ENCODE results near the gene SPEG.

The SPEG gene

GRCh38 chr2:219453671-219454590, 19.3 kb downstream of the SPEG start:
- Histone ChIP-seq H3K27ac (replicated peaks) (no peak overlapping the region), H3K4me3 (replicated peaks; ENCODE audit: insufficient read depth, low read length) (no peak overlapping the region), H3K27me3 (ENCODE audit: insufficient read depth, poor library complexity, severe bottlenecking) (peaks cover 15% of the 10 kb centered on the region)
- TF ChIP-seq REST (IDR thresholded peaks at IDR 0.05; ENCODE audit: insufficient replicate concordance, low read depth) (no peak), POLR2AphosphoS5 (IDR thresholded peaks at IDR 0.05; ENCODE audit: low read depth) (no peak), SPI1 (IDR thresholded peaks at IDR 0.05; ENCODE audit: borderline replicate concordance, low read depth) (no peak), CTCF (IDR thresholded peaks at IDR 0.05; ENCODE audit: insufficient read depth, low read length) (no peak), GABPA (IDR thresholded peaks at IDR 0.05; ENCODE audit: low read depth) (no peak)
- no peak for DNase-seq (ENCODE audit: low read depth in 1 of 2, low spot score in 1 of 2)

GRCh38 chr2:219455581-219455980, 20.9 kb downstream of the SPEG start:
- TF ChIP-seq REST (IDR thresholded peaks at IDR 0.05; ENCODE audit: insufficient replicate concordance, low read depth), result no peak
- peak; percentile 82 for TF ChIP-seq SPI1 (IDR thresholded peaks at IDR 0.05; ENCODE audit: borderline replicate concordance, low read depth)
- no peak for TF ChIP-seq CTCF (IDR thresholded peaks at IDR 0.05; ENCODE audit: insufficient read depth, low read length)
- TF ChIP-seq GABPA (IDR thresholded peaks at IDR 0.05; ENCODE audit: low read depth), result no peak
- TF ChIP-seq POLR2AphosphoS5 (IDR thresholded peaks at IDR 0.05; ENCODE audit: low read depth), result no peak
- Histone ChIP-seq H3K4me3 (replicated peaks; ENCODE audit: insufficient read depth, low read length) (no peak overlapping the region), H3K27me3 (ENCODE audit: insufficient read depth, poor library complexity, severe bottlenecking) (no peaks in the 10 kb centered on the region), H3K27ac (replicated peaks) (no peak overlapping the region)
- peak; percentile 35 to 68 for DNase-seq (ENCODE audit: low read depth in 1 of 2, low spot score in 1 of 2)

GRCh38 chr2:219457784-219458369, 23.2 kb downstream of the SPEG start:
- H3K27me3 ChIP-seq (ENCODE audit: insufficient read depth, poor library complexity, severe bottlenecking), result no peaks in the 10 kb centered on the region
- TF ChIP-seq POLR2AphosphoS5 (IDR thresholded peaks at IDR 0.05; ENCODE audit: low read depth), result no peak
- no peak for TF ChIP-seq REST (IDR thresholded peaks at IDR 0.05; ENCODE audit: insufficient replicate concordance, low read depth)
- TF ChIP-seq CTCF (IDR thresholded peaks at IDR 0.05; ENCODE audit: insufficient read depth, low read length), result no peak
- TF ChIP-seq SPI1 (IDR thresholded peaks at IDR 0.05; ENCODE audit: borderline replicate concordance, low read depth), result no peak
- TF ChIP-seq GABPA (IDR thresholded peaks at IDR 0.05; ENCODE audit: low read depth), result no peak
- no peak overlapping the region for H3K4me3 ChIP-seq (replicated peaks; ENCODE audit: insufficient read depth, low read length)
- no peak overlapping the region for H3K27ac ChIP-seq (replicated peaks)
- peak in 1 of 2 experiments; percentile 40 for DNase-seq (ENCODE audit: low read depth in 1 of 2, low spot score in 1 of 2)
